ENCODE results near the gene CPPED1.

DNA sequence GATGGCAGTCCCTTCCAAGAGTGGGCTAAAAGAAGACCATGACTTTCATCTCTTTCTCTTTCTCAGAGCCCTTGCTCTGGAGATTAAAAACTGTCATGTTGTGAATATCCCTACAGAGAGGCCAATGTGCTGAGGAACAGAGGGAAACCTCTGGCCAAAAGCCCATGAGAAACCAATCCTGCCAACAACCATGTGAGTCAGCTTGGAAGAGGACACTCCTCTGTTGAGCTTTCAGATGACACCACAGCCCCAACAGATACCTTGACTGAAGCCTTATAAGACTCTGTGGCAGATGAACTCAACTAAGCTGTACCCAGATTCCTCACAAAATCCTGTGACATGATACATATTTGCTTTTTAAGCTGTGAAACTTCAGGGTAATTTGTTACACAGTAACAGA, 19.6 kb downstream of the CPPED1 start:
- TF ChIP-seq POLR2AphosphoS5 (IDR thresholded peaks at IDR 0.05; ENCODE audit: borderline replicate concordance, low read depth, low read length) (no peak), EZH2 (IDR thresholded peaks at IDR 0.05) (no peak)
